AG04449 (cell line): ENCODE results near the gene FRMD4A.

Experiments
- CTCF ChIA-PET: fragments of 350-600 bp; formaldehyde crosslinking; extraction: SDS; loops from one replicate; lab custom pipeline; 2021; ENCODE audit warnings: antibody characterized with exemption; lab: Yijun Ruan, JAX
- POLR2A ChIA-PET: fragments of 400-600, 350-600 bp; formaldehyde crosslinking; extraction: SDS; loops from one replicate; lab custom pipeline; 2020; ENCODE audit warnings: antibody characterized with exemption, inconsistent platforms; lab: Yijun Ruan, JAX
- DNase-seq: peaks from one replicate; pipeline ENCODE4 v3.0.0-alpha.2; 2010; ENCODE audit warnings: low read depth, low spot score
- H3K4me3 ChIP-seq: 2 replicates; pipeline ENCODE4 v1.5.1; 2011; ENCODE audit warnings: low read depth, mild to moderate bottlenecking, control low read depth, low read length
- CTCF ChIP-seq: IDR thresholded peaks from one replicate; pipeline ENCODE4 v1.5.1; 2011; ENCODE audit warnings: mild to moderate bottlenecking, moderate library complexity, low read length, control low read depth, inconsistent platforms; ENCODE audit not compliant: insufficient read depth; ENCODE audit errors: missing control alignments

Gene FRMD4A

GRCh38 chr10:13911821-13912520 lies 418.8 kb downstream of the FRMD4A start:
- DNase-seq: no peak
- H3K4me3 ChIP-seq: no peak overlapping the region
- ChIA-PET CTCF (interaction anchor here (0.5 kb wide), 1 partner anchor 31 kb away, joined by 3 read pairs; no protein-coding TSS in a partner anchor), POLR2A (no interaction called here)
- no peak for TF ChIP-seq CTCF

- DNase-seq: no peak
- CTCF ChIA-PET: interaction anchor here (0.9 kb wide), 1 partner anchor 184 kb away, joined by 3 read pairs; no protein-coding TSS in a partner anchor
- no peak overlapping the region for H3K4me3 ChIP-seq
- TF ChIP-seq CTCF: no peak
- POLR2A ChIA-PET: no interaction called here
Observed at GRCh38 chr10:13909516-13910258, 421.0 kb downstream of the FRMD4A start.

- no peak for TF ChIP-seq CTCF
- no peak overlapping the region for H3K4me3 ChIP-seq
- ChIA-PET CTCF (no interaction called here), POLR2A (no interaction called here)
- DNase-seq: no peak
Observed at GRCh38 chr10:13908475-13908874, 422.2 kb downstream of the FRMD4A start.

- POLR2A ChIA-PET: no interaction called here
- CTCF ChIA-PET: no interaction called here
- DNase-seq: no peak
- no peak overlapping the region for H3K4me3 ChIP-seq
- TF ChIP-seq CTCF: no peak
Observed at GRCh38 chr10:13907570-13907969, 423.2 kb downstream of the FRMD4A start.

- no peak for TF ChIP-seq CTCF
- no peak overlapping the region for H3K4me3 ChIP-seq
- ChIA-PET CTCF (interaction anchor here (0.7 kb wide), 1 partner anchor 747 kb away, joined by 3 read pairs; no protein-coding TSS in a partner anchor), POLR2A (no interaction called here)
- no peak for DNase-seq
Observed at GRCh38 chr10:13905281-13905680, 425.4 kb downstream of the FRMD4A start.

- H3K4me3 ChIP-seq: no peak overlapping the region
- TF ChIP-seq CTCF: no peak
- DNase-seq: no peak
- ChIA-PET CTCF (interaction anchor here (0.7 to 2.2 kb wide), 2 partner anchors 12 to 18 kb away, joined by 3 to 7 read pairs; no protein-coding TSS in a partner anchor), POLR2A (no interaction called here)
Observed at GRCh38 chr10:13904064-13904463, 426.7 kb downstream of the FRMD4A start.
